WTC11 (cell line): ENCODE measurements around the gene PARL.

ENCODE experiments used
- ATF1 ChIP-seq: sonication (generic); formaldehyde crosslinking; IDR thresholded peaks from 2 replicates; pipeline ENCODE4 v1.8.1; 2023; ENCODE audit warnings: mild to moderate bottlenecking, moderate library complexity, missing genetic modification reagents
- ATF6 ChIP-seq: sonication (generic); formaldehyde crosslinking; IDR thresholded peaks from 2 replicates; pipeline ENCODE4 v1.8.1; 2023; ENCODE audit warnings: mild to moderate bottlenecking, missing genetic modification reagents
- CTCF ChIP-seq: fragments of 200-600 bp; IDR thresholded peaks from 2 replicates; pipeline ENCODE4 v1.8.0; 2022; ENCODE audit warnings: antibody characterized with exemption
- FOXP1 ChIP-seq: sonication (generic); formaldehyde crosslinking; IDR thresholded peaks from 2 replicates; pipeline ENCODE4 v1.8.0; 2022; ENCODE audit warnings: missing genetic modification reagents, mild to moderate bottlenecking, moderate library complexity, borderline replicate concordance
- HMGA2 ChIP-seq: fragments of 250-450 bp; sonication (Bioruptor Pico); IDR thresholded peaks from 2 replicates; pipeline ENCODE4 v1.4.0; 2021; ENCODE audit warnings: mild to moderate bottlenecking, moderate library complexity
- SOX15 ChIP-seq: fragments of 250-450 bp; sonication (Bioruptor Pico); IDR thresholded peaks from 2 replicates; pipeline ENCODE4 v1.9.0; 2021; ENCODE audit warnings: mild to moderate bottlenecking
- SP1 ChIP-seq: sonication (generic); formaldehyde crosslinking; conservative IDR thresholded peaks from 2 replicates; pipeline ENCODE4 v1.8.1; 2022; ENCODE audit warnings: missing genetic modification reagents
- TF ChIP-seq, protein P1 (sequence below): sonication (generic); formaldehyde crosslinking; IDR thresholded peaks from 2 replicates; pipeline ENCODE4 v1.8.1; 2023; ENCODE audit warnings: mild to moderate bottlenecking, missing genetic modification reagents
- TF ChIP-seq, protein P2 (sequence below): sonication (generic); formaldehyde crosslinking; IDR thresholded peaks from 2 replicates; pipeline ENCODE4 v1.8.1; 2022; ENCODE audit warnings: low read depth, missing genetic modification reagents, borderline replicate concordance

- TF ChIP-seq, protein P1, sequence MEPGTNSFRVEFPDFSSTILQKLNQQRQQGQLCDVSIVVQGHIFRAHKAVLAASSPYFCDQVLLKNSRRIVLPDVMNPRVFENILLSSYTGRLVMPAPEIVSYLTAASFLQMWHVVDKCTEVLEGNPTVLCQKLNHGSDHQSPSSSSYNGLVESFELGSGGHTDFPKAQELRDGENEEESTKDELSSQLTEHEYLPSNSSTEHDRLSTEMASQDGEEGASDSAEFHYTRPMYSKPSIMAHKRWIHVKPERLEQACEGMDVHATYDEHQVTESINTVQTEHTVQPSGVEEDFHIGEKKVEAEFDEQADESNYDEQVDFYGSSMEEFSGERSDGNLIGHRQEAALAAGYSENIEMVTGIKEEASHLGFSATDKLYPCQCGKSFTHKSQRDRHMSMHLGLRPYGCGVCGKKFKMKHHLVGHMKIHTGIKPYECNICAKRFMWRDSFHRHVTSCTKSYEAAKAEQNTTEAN (CRISPR knock-in tag), result peak; percentile 65; the same call in 1 of the 2 replicates
- peak; percentile 94 for TF ChIP-seq SP1
- no peak for TF ChIP-seq HMGA2
- TF ChIP-seq ATF6, result no peak
- TF ChIP-seq SOX15, result no peak
- peak; percentile 90 for TF ChIP-seq CTCF
- TF ChIP-seq FOXP1 (CRISPR knock-in tag), result peak; percentile 95
- TF ChIP-seq ATF1 (CRISPR knock-in tag), result no peak
- TF ChIP-seq, protein P2, sequence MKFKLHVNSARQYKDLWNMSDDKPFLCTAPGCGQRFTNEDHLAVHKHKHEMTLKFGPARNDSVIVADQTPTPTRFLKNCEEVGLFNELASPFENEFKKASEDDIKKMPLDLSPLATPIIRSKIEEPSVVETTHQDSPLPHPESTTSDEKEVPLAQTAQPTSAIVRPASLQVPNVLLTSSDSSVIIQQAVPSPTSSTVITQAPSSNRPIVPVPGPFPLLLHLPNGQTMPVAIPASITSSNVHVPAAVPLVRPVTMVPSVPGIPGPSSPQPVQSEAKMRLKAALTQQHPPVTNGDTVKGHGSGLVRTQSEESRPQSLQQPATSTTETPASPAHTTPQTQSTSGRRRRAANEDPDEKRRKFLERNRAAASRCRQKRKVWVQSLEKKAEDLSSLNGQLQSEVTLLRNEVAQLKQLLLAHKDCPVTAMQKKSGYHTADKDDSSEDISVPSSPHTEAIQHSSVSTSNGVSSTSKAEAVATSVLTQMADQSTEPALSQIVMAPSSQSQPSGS (CRISPR knock-in tag), result no peak
Measured at GRCh38 chr3:183884427-183885296, at the start of gene PARL.
